Central memory CD8-positive, alpha-beta T cell (primary cell): ENCODE results near the gene AEBP2.

ENCODE experiments used
- ATAC-seq: fragments of 150-1000 bp; cut with Tn5 transposase; replicated peaks from 2 replicates; pipeline ENCODE4 v1.10.0; 2022; ENCODE audit warnings: mild to moderate bottlenecking, moderate FRiP score, moderate number of reproducible peaks; ENCODE audit not compliant: poor library complexity, severe bottlenecking; ENCODE audit errors: extremely low read depth
- DNase-seq, 2 donors: peaks; one replicate each; pipeline ENCODE4 v3.0.0; 2021; ENCODE audit warnings: low spot score in 2 of 2
- H3K27ac Mint-ChIP-seq: one replicate; pipeline ENCODE4 v1.8.0; 2022; ENCODE audit warnings: low read depth, mild to moderate bottlenecking, moderate library complexity, mixed read lengths
- H3K27me3 Mint-ChIP-seq: one replicate; pipeline ENCODE4 v1.8.0; 2022; ENCODE audit warnings: mixed read lengths
- H3K36me3 Mint-ChIP-seq: one replicate; pipeline ENCODE4 v1.8.0; 2022; ENCODE audit warnings: mild to moderate bottlenecking, moderate library complexity, mixed read lengths; ENCODE audit not compliant: insufficient read depth
- H3K4me1 Mint-ChIP-seq: one replicate; pipeline ENCODE4 v1.8.0; 2022; ENCODE audit warnings: mixed read lengths
- H3K4me3 Mint-ChIP-seq: one replicate; pipeline ENCODE4 v1.8.0; 2022; ENCODE audit warnings: mild to moderate bottlenecking, moderate library complexity, mixed read lengths
- H3K9me3 Mint-ChIP-seq: one replicate; pipeline ENCODE4 v1.8.0; 2022; ENCODE audit warnings: mixed read lengths

Gene AEBP2

DNA sequence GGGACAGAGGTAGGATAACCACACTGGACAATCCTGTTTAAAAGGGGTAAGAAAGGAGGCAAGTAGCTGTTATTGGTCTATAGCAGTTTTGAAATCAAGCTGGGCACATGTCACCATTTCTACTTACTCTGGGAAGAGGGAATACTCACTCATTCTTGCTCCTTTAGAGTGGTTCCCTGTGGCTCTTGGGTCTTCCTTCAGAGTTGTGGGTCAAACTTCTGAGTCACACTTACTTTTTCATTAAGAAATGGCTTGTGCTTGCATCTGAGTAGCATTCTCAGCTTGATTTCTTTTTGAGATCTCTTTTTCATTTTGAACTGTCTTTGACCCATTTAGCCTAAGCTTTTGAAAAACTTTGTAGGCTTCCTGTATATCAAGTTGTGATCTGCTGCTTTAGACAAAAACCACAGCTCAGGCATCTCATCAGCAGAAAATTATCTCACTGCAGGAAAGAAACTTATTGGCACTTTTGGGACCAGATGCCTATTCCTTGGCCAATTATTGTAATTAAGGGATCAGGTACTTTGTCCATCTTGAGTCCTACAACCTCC lies 122.2 kb downstream of the AEBP2 start:
- peaks cover 8% of the 10 kb centered on the region for H3K4me1 Mint-ChIP-seq
- H3K27me3 Mint-ChIP-seq: no peaks in the 10 kb centered on the region
- no peak overlapping the region for H3K27ac Mint-ChIP-seq
- H3K9me3 Mint-ChIP-seq: no peaks in the 10 kb centered on the region
- DNase-seq: no peak
- H3K4me3 Mint-ChIP-seq: no peak overlapping the region
- ATAC-seq: no peak
- peaks cover 8% of the 10 kb centered on the region for H3K36me3 Mint-ChIP-seq
